HepG2 (cell line): Measurements from ENCODE around the gene NALCN. TPM values are rescaled to one million over a fixed set of nuclear protein-coding genes. Genes with fewer than 3 reads are reported as not detected.

Experiments used
- ATAC-seq: fragments of 200-7000 bp; cut with Tn5 transposase; 3 replicates; pipeline ENCODE4 v1.9.1; 2020; ENCODE audit warnings: mild to moderate bottlenecking, moderate library complexity
- BruUV-seq: library from RNA; stranded (reverse); fragments of 400-500 nt; replicated peaks from 2 replicates; lab custom pipeline; 2021; lab: Mats Ljungman, UMichigan
- CTCF ChIA-PET: fragments of 300-600 bp; formaldehyde crosslinking; extraction: SDS; loops from one replicate; lab custom pipeline; 2021; ENCODE audit warnings: low total read pairs, inconsistent platforms, low intra/inter-chr PET ratio; lab: Yijun Ruan, JAX
- POLR2A ChIA-PET: fragments of 350-600 bp; sonication (Branson Sonifier 250); formaldehyde crosslinking; loops from one replicate; lab custom pipeline; 2020; ENCODE audit warnings: antibody characterized with exemption, inconsistent platforms; lab: Yijun Ruan, JAX
- DNase-seq: peaks from one replicate; pipeline ENCODE4 v3.0.0-alpha.2; 2015; ENCODE audit warnings: low spot score
- FAIRE-seq: peaks from 3 replicates; lab custom pipeline; 2011; peaks lifted over from hg19 to GRCh38; lab: Jason Lieb, UNC
- H2AFZ ChIP-seq: one replicate; pipeline ENCODE4 v1.6.1; 2011; ENCODE audit warnings: low read length, inconsistent platforms
- H3K27ac ChIP-seq: fragments of 300-600 bp; 3 replicates; pipeline ENCODE4 v1.8.0; 2011; ENCODE audit warnings: mixed run types, mild to moderate bottlenecking, mixed read lengths, low read length, inconsistent platforms; ENCODE audit not compliant: insufficient read depth; ENCODE audit errors: extremely low read length
- H3K27me3 ChIP-seq, 2 experiments: fragments of 200-600 bp in 1 of 2; 2 replicates in 1 of 2; 3 replicates in 1 of 2; pipeline versions ENCODE4 v1.6.0 to v1.8.0; 2011; ENCODE audit warnings: low read length in 2 of 2, mild to moderate bottlenecking in 2 of 2, moderate library complexity in 2 of 2, inconsistent platforms in 1 of 2; ENCODE audit not compliant: insufficient read depth in 2 of 2, control insufficient read depth in 1 of 2
- H3K36me3 ChIP-seq, 2 experiments: fragments of 200-600 bp in 1 of 2; replicated peaks in 1 of 2; 2 replicates in 1 of 2; 3 replicates in 1 of 2; pipeline versions ENCODE4 v1.5.1 to v1.8.0; 2011; ENCODE audit warnings: low read length in 2 of 2, inconsistent platforms in 1 of 2; ENCODE audit not compliant: insufficient read depth in 2 of 2, control insufficient read depth in 1 of 2
- H3K4me1 ChIP-seq: 2 replicates; pipeline ENCODE4 v1.5.1; 2012; ENCODE audit warnings: low read length, inconsistent platforms; ENCODE audit not compliant: insufficient read depth
- H3K4me2 ChIP-seq: 2 replicates; pipeline ENCODE4 v1.6.0; 2011; ENCODE audit warnings: low read depth, low read length, inconsistent platforms
- H3K4me3 ChIP-seq, 3 experiments: fragments of 200-600 bp in 1 of 3; sonication (generic), shearing (Covaris generic) in 1 of 3; replicated peaks in 1 of 3; 2 replicates each; pipeline ENCODE4 v1.5.1; 2011 to 2016; ENCODE audit warnings: low read length in 3 of 3, inconsistent platforms in 2 of 3, low read depth in 2 of 3, mild to moderate bottlenecking in 2 of 3, control low read depth in 1 of 3, mixed read lengths in 1 of 3; ENCODE audit not compliant: insufficient read depth in 1 of 3
- H3K79me2 ChIP-seq: one replicate; pipeline ENCODE4 v1.6.1; 2011; ENCODE audit warnings: low read length, inconsistent platforms; ENCODE audit not compliant: insufficient read depth
- H3K9ac ChIP-seq: 2 replicates; pipeline ENCODE4 v1.6.0; 2011; ENCODE audit warnings: mild to moderate bottlenecking, low read depth, low read length, inconsistent platforms; ENCODE audit not compliant: insufficient read depth
- H3K9me3 ChIP-seq: 2 replicates; pipeline ENCODE4 v1.5.1; 2012; ENCODE audit warnings: mild to moderate bottlenecking, low read length
- H4K20me1 ChIP-seq: 2 replicates; pipeline ENCODE4 v1.6.0; 2011; ENCODE audit warnings: inconsistent platforms, mild to moderate bottlenecking, low read length, moderate library complexity; ENCODE audit not compliant: insufficient read depth
- NCOA5 ChIP-seq: sonication (generic); formaldehyde crosslinking; IDR thresholded peaks from 2 replicates; pipeline ENCODE4 v1.4.0; 2020; ENCODE audit warnings: missing genetic modification reagents
- NRL ChIP-seq: sonication (generic); formaldehyde crosslinking; IDR thresholded peaks from 2 replicates; pipeline ENCODE4 v1.5.0; 2020; ENCODE audit warnings: missing genetic modification reagents, mild to moderate bottlenecking, moderate library complexity, borderline replicate concordance
- RBAK ChIP-seq: sonication (generic); formaldehyde crosslinking; IDR thresholded peaks from 2 replicates; pipeline ENCODE4 v1.5.1; 2020; ENCODE audit warnings: mild to moderate bottlenecking, missing genetic modification reagents
- SMAD9 ChIP-seq: sonication (generic); formaldehyde crosslinking; IDR thresholded peaks from 2 replicates; pipeline ENCODE4 v1.5.1; 2020; ENCODE audit warnings: mild to moderate bottlenecking, missing genetic modification reagents
- SMYD3 ChIP-seq: sonication (generic); formaldehyde crosslinking; IDR thresholded peaks from 2 replicates; pipeline ENCODE4 v1.8.1; 2023; ENCODE audit warnings: mild to moderate bottlenecking, missing genetic modification reagents
- ZBTB7A ChIP-seq: sonication (generic); formaldehyde crosslinking; IDR thresholded peaks from 2 replicates; pipeline ENCODE4 v1.8.0; 2022; ENCODE audit warnings: mild to moderate bottlenecking, missing genetic modification reagents
- ZNF224 ChIP-seq: sonication (generic); formaldehyde crosslinking; IDR thresholded peaks from 2 replicates; pipeline ENCODE4 v1.5.0; 2020; ENCODE audit warnings: mild to moderate bottlenecking, missing genetic modification reagents
- ZNF451 ChIP-seq: sonication (generic); formaldehyde crosslinking; IDR thresholded peaks from 2 replicates; pipeline ENCODE4 v1.5.0; 2020; ENCODE audit warnings: mild to moderate bottlenecking, missing genetic modification reagents
- ZNF557 ChIP-seq: sonication (generic); formaldehyde crosslinking; IDR thresholded peaks from 2 replicates; pipeline ENCODE4 v1.4.0; 2020; ENCODE audit warnings: missing genetic modification reagents
- ZSCAN30 ChIP-seq: sonication (generic); formaldehyde crosslinking; IDR thresholded peaks from 2 replicates; pipeline ENCODE4 v1.5.0; 2020; ENCODE audit warnings: mild to moderate bottlenecking, missing genetic modification reagents
- WGBS: methylation state at CpG from one replicate; pipeline ENCODE4 v1.1.6; 2017; ENCODE audit warnings: low lambda C conversion rate; 5-methylcytosine and 5-hydroxymethylcytosine counted together
- in situ Hi-C: cut with HindIII; loops from 2 replicates; pipeline ENCODE4 v1.10.0; 2017; ENCODE audit warnings: low pct_unique_long_range_greater_than_20kb; ENCODE audit not compliant: extremely low pct_ligation_motif_present
- intact Hi-C: fragments of 100-400 bp; cut with micrococcal nuclease; formaldehyde crosslinking; loops from one replicate; pipeline ENCODE4 v1.10.0; 2022; ENCODE audit not compliant: unreplicated experiment
- polyA plus RNA-seq, 8 experiments: library from polyadenylated mRNA; depleted of rRNA in 3 of 8; stranded (reverse) in 7 of 8; unstranded in 1 of 8; fragments of >200 nt; fragmentation: Illumina TruSeq in 4 of 8; extraction: Trizol in 4 of 8; gene quantifications; 2 replicates each; pipeline versions ENCODE4 v1.2.1 to v1.2.3, GENCODE V29; 2011 to 2016; ENCODE audit warnings: low read depth in 4 of 8, missing spikeins in 1 of 8, mixed read lengths in 1 of 8; ENCODE audit not compliant: insufficient read depth in 1 of 8
- total RNA-seq, 5 experiments: library from RNA; depleted of rRNA; stranded (reverse); fragments of >200 nt; fragmentation: Illumina TruSeq; extraction: Trizol; gene quantifications; 2 replicates each; pipeline ENCODE4 v1.2.3, GENCODE V29; 2016; ENCODE audit warnings: low read depth in 1 of 5
- TF ChIP-seq, protein P1 (sequence below): sonication (generic); formaldehyde crosslinking; IDR thresholded peaks from 2 replicates; pipeline ENCODE4 v1.4.0; 2020; ENCODE audit warnings: missing genetic modification reagents
- TF ChIP-seq, protein P2 (sequence below): sonication (generic); formaldehyde crosslinking; IDR thresholded peaks from 2 replicates; pipeline ENCODE4 v1.5.0; 2020; ENCODE audit warnings: missing genetic modification reagents, mild to moderate bottlenecking, borderline replicate concordance
- TF ChIP-seq, protein P3 (sequence below): IDR thresholded peaks from 2 replicates; pipeline ENCODE4 v1.6.1; 2016; ENCODE audit warnings: missing biosample characterization, missing genetic modification reagents, low read depth

The NALCN gene
- total and polyA plus RNA-seq, 2 of the 13 experiments (the other 11 are each of a cell fraction or from before 2014, with no cell fraction given): not detected

DNA sequence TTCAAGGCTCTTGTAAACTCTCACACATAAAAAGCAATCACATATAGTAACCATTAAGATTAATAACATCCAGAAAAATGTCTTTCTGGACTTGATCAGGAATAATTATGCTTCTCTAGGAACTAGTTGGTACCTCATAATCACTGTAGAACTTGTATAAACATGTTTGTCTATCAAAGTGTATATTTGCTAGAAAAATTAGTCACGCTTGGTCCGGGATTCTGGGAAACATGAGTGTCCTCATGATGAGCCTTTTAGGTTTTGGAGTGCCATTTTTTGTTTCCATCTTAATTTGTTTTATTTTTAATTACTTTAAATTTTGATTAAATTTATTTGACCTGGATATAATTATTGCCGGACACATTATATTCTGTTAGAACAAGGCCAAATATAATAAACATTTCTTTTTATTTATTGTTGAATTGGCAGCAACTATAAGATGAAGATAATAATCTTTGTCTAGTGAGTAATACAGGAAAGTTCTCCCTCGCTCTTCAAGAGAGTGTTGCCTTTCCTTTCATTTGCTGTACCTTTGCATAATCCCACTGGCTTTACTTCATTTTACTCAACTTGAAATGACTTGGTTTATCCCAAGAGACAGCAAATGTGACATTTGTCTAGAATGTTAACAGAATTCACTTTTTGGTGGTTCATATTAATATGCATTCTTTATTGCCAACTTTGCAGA, 207.0 kb downstream of the NALCN start:
- in situ Hi-C loops: no loop called here
- no TSS peak for BruUV-seq
- no peak for FAIRE-seq
- no peak for TF ChIP-seq ZNF451 (CRISPR knock-in tag)
- no peak for TF ChIP-seq NCOA5 (CRISPR knock-in tag)
- no peak for TF ChIP-seq RBAK (CRISPR knock-in tag)
- no peak for TF ChIP-seq ZBTB7A (CRISPR knock-in tag)
- no peak for TF ChIP-seq NRL (CRISPR knock-in tag)
- TF ChIP-seq, protein P1, sequence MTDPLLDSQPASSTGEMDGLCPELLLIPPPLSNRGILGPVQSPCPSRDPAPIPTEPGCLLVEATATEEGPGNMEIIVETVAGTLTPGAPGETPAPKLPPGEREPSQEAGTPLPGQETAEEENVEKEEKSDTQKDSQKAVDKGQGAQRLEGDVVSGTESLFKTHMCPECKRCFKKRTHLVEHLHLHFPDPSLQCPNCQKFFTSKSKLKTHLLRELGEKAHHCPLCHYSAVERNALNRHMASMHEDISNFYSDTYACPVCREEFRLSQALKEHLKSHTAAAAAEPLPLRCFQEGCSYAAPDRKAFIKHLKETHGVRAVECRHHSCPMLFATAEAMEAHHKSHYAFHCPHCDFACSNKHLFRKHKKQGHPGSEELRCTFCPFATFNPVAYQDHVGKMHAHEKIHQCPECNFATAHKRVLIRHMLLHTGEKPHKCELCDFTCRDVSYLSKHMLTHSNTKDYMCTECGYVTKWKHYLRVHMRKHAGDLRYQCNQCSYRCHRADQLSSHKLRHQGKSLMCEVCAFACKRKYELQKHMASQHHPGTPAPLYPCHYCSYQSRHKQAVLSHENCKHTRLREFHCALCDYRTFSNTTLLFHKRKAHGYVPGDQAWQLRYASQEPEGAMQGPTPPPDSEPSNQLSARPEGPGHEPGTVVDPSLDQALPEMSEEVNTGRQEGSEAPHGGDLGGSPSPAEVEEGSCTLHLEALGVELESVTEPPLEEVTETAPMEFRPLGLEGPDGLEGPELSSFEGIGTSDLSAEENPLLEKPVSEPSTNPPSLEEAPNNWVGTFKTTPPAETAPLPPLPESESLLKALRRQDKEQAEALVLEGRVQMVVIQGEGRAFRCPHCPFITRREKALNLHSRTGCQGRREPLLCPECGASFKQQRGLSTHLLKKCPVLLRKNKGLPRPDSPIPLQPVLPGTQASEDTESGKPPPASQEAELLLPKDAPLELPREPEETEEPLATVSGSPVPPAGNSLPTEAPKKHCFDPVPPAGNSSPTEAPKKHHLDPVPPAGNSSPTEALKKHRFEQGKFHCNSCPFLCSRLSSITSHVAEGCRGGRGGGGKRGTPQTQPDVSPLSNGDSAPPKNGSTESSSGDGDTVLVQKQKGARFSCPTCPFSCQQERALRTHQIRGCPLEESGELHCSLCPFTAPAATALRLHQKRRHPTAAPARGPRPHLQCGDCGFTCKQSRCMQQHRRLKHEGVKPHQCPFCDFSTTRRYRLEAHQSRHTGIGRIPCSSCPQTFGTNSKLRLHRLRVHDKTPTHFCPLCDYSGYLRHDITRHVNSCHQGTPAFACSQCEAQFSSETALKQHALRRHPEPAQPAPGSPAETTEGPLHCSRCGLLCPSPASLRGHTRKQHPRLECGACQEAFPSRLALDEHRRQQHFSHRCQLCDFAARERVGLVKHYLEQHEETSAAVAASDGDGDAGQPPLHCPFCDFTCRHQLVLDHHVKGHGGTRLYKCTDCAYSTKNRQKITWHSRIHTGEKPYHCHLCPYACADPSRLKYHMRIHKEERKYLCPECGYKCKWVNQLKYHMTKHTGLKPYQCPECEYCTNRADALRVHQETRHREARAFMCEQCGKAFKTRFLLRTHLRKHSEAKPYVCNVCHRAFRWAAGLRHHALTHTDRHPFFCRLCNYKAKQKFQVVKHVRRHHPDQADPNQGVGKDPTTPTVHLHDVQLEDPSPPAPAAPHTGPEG (CRISPR knock-in tag): no peak
- no peak for TF ChIP-seq ZNF224 (CRISPR knock-in tag)
- TF ChIP-seq, protein P2, sequence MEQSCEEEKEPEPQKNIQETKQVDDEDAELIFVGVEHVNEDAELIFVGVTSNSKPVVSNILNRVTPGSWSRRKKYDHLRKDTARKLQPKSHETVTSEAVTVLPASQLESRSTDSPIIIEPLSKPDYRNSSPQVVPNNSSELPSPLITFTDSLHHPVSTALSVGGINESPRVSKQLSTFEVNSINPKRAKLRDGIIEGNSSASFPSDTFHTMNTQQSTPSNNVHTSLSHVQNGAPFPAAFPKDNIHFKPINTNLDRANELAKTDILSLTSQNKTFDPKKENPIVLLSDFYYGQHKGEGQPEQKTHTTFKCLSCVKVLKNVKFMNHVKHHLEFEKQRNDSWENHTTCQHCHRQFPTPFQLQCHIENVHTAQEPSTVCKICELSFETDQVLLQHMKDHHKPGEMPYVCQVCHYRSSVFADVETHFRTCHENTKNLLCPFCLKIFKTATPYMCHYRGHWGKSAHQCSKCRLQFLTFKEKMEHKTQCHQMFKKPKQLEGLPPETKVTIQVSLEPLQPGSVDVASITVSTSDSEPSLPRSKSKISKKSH (CRISPR knock-in tag): no peak
- TF ChIP-seq SMYD3 (CRISPR knock-in tag): no peak
- no peak for TF ChIP-seq ZNF557
- TF ChIP-seq SMAD9 (CRISPR knock-in tag): no peak
- TF ChIP-seq, protein P3, sequence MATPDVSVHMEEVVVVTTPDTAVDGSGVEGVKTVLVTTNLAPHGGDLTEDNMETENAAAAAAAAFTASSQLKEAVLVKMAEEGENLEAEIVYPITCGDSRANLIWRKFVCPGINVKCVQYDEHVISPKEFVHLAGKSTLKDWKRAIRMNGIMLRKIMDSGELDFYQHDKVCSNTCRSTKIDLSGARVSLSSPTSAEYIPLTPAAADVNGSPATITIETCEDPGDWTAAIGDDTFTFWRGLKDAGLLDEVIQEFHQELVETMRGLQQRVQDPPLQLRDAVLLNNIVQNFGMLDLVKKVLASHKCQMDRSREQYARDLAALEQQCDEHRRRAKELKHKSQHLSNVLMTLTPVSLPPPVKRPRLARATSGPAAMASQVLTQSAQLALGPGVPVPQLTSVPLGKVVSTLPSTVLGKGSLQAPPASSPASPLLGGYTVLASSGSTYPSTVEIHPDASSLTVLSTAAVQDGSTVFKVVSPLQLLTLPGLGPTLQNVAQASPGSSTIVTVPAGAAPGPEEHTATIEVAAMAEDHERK: no peak
- TF ChIP-seq ZSCAN30 (CRISPR knock-in tag): no peak

More for the DNA sequence above, 207.0 kb downstream of the NALCN start:
- H4K20me1 ChIP-seq: no peaks in the 10 kb centered on the region
- no peak for ATAC-seq
- 22% methylated on average over 4 of the region's 4 CpGs for WGBS
- H3K4me3 ChIP-seq: no peak overlapping the region
- no peaks in the 10 kb centered on the region for H3K9me3 ChIP-seq
- no peaks in the 10 kb centered on the region for H3K4me1 ChIP-seq
- no peak overlapping the region for H3K4me2 ChIP-seq
- H3K36me3 ChIP-seq: no peaks in the 10 kb centered on the region
- H3K27me3 ChIP-seq: no peaks in the 10 kb centered on the region
- CTCF ChIA-PET: no interaction called here
- intact Hi-C loops: no loop called here
- H2AFZ ChIP-seq: no peak overlapping the region
- DNase-seq: no peak
- no peaks in the 10 kb centered on the region for H3K79me2 ChIP-seq
- H3K27ac ChIP-seq: no peak overlapping the region
- no peak overlapping the region for H3K9ac ChIP-seq
- POLR2A ChIA-PET: no interaction called here
